Measurements from ENCODE around the gene ADGRB3.

DNA sequence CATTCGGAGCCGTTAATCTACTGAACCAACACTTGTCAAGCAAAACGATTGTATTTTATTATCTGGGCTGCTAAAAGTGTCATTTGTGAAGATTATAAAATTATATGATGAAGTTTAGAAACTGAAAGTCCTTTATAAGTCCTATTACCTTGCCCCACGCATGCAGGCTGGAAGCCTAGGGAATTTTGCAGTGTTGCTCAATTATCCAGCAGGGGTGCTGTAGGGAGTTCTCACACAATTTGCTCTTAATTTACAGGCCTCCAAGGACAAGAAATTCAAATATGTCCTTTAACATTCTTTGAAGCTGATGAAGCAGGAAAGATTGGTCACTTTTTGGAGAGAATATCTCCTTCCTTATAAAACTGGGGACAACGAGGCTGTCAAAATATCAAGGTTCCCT lies 792.8 kb downstream of the ADGRB3 start:
- TF ChIP-seq, protein P1, sequence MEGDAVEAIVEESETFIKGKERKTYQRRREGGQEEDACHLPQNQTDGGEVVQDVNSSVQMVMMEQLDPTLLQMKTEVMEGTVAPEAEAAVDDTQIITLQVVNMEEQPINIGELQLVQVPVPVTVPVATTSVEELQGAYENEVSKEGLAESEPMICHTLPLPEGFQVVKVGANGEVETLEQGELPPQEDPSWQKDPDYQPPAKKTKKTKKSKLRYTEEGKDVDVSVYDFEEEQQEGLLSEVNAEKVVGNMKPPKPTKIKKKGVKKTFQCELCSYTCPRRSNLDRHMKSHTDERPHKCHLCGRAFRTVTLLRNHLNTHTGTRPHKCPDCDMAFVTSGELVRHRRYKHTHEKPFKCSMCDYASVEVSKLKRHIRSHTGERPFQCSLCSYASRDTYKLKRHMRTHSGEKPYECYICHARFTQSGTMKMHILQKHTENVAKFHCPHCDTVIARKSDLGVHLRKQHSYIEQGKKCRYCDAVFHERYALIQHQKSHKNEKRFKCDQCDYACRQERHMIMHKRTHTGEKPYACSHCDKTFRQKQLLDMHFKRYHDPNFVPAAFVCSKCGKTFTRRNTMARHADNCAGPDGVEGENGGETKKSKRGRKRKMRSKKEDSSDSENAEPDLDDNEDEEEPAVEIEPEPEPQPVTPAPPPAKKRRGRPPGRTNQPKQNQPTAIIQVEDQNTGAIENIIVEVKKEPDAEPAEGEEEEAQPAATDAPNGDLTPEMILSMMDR (conservative IDR thresholded peaks at IDR 0.05; ENCODE audit: low read depth, low read length) = no peak
- no peak for TF ChIP-seq EZH2 (IDR thresholded peaks at IDR 0.05; ENCODE audit: low read length, unreplicated experiment)
- no peak for TF ChIP-seq EZH2phosphoT487 (IDR thresholded peaks at IDR 0.05; ENCODE audit: borderline replicate concordance, low read length)
